Uterus (tissue), 4 donors: ENCODE data around the gene CDKAL1. TPM values are rescaled to one million over a fixed set of nuclear protein-coding genes. Genes with fewer than 3 reads are reported as not detected.

Source experiments
- DNase-seq, 2 donors: peaks; one replicate each; pipeline ENCODE4 v3.0.0-alpha.2; 2019 to 2020
- H3K27ac ChIP-seq, 2 donors: fragments of 200-600 bp; sonication (generic); 1 replicate in 1 of 2; 2 replicates in 1 of 2; pipeline ENCODE4 v1.5.1; 2016 to 2018
- H3K27me3 ChIP-seq, 2 donors: fragments of 200-600 bp; sonication (generic); one replicate each; pipeline ENCODE4 v1.5.1; 2018 to 2019; ENCODE audit warnings: control low read depth in 1 of 2
- H3K36me3 ChIP-seq, 2 donors: fragments of 200-600 bp; sonication (generic); one replicate each; pipeline ENCODE4 v1.5.1; 2019; ENCODE audit warnings: control low read depth in 1 of 2
- H3K4me1 ChIP-seq, 2 donors: fragments of 200-600 bp; sonication (generic); one replicate each; pipeline ENCODE4 v1.5.1; 2018 to 2019; ENCODE audit warnings: control low read depth in 1 of 2
- H3K4me3 ChIP-seq, 2 donors: fragments of 200-600 bp; sonication (generic); 1 replicate in 1 of 2; 2 replicates in 1 of 2; pipeline ENCODE4 v1.5.1; 2018 to 2019; ENCODE audit warnings: mild to moderate bottlenecking in 1 of 2
- H3K9me3 ChIP-seq, 2 donors: fragments of 200-600 bp; sonication (generic); one replicate each; pipeline ENCODE4 v1.5.1; 2019; ENCODE audit warnings: control low read depth in 1 of 2
- POLR2A ChIP-seq, 2 donors: fragments of 450-650 bp; IDR thresholded peaks; one replicate each; pipeline ENCODE4 v1.6.1; 2016; ENCODE audit warnings: antibody characterized with exemption in 2 of 2, mild to moderate bottlenecking in 1 of 2, moderate library complexity in 1 of 2
- intact Hi-C: fragments of 100-400 bp; cut with DNase I; formaldehyde crosslinking; loops from one replicate; pipeline ENCODE4 v1.15.1; 2023; ENCODE audit warnings: low total_unique reads
- total RNA-seq, 4 donors: library from RNA; depleted of rRNA in 3 of 4; stranded (reverse); fragments of >200 nt in 3 of 4; gene quantifications; one replicate each; pipeline versions ENCODE4 v1.1.0 to v1.2.4, GENCODE V29; 2014 to 2023
- TF ChIP-seq, protein P1 (sequence below), 4 experiments: fragments of 200-600 bp in 2 of 4; fragments of 450-650 bp in 2 of 4; sonication (generic) in 2 of 4; IDR thresholded peaks; one replicate each; pipeline ENCODE4 v1.5.1; 2016 to 2019; ENCODE audit warnings: antibody characterized with exemption in 4 of 4, mild to moderate bottlenecking in 2 of 4, moderate library complexity in 1 of 4
- donor health status: DM: yes; HTN: yes; CAD: no.

The CDKAL1 gene
- total RNA-seq, 4 donors from 2014 or later, result 5.0 to 51.7 (median 18.9) TPM

DNA sequence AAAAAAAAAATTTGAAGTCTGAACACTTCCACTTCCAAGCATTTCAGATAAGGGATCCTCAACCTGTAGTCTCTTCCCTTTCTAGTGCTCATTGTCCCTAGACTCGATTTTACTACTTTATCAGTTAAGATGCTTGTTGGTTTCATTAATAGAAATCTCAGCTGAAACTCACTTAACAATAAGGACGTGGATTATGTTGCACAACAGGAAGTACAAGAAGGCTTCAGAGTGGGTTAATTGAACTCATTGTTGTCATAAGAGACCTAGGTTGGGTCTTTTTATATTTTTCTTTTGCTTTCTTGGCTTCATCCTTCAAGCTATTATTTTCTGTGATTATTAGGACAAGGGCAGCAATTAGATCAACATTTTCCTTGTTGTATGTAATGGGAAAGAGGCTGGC is 175.2 kb downstream of the CDKAL1 start:
- Histone ChIP-seq H3K9me3 (no peaks in the 10 kb centered on the region), H3K36me3 (no peaks in the 10 kb centered on the region), H3K27me3 (no peaks in the 10 kb centered on the region), H3K4me3 (no peak overlapping the region), H3K27ac (no peak overlapping the region), H3K4me1 (no peaks in the 10 kb centered on the region)
- intact Hi-C loops, result no loop called here
- no peak for TF ChIP-seq POLR2A (IDR thresholded peaks at IDR 0.05)
- TF ChIP-seq, protein P1, sequence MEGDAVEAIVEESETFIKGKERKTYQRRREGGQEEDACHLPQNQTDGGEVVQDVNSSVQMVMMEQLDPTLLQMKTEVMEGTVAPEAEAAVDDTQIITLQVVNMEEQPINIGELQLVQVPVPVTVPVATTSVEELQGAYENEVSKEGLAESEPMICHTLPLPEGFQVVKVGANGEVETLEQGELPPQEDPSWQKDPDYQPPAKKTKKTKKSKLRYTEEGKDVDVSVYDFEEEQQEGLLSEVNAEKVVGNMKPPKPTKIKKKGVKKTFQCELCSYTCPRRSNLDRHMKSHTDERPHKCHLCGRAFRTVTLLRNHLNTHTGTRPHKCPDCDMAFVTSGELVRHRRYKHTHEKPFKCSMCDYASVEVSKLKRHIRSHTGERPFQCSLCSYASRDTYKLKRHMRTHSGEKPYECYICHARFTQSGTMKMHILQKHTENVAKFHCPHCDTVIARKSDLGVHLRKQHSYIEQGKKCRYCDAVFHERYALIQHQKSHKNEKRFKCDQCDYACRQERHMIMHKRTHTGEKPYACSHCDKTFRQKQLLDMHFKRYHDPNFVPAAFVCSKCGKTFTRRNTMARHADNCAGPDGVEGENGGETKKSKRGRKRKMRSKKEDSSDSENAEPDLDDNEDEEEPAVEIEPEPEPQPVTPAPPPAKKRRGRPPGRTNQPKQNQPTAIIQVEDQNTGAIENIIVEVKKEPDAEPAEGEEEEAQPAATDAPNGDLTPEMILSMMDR (IDR thresholded peaks at IDR 0.05), result no peak
- no peak for DNase-seq

- no peaks in the 10 kb centered on the region for H3K4me1 ChIP-seq
- TF ChIP-seq, protein P1 (IDR thresholded peaks at IDR 0.05), result no peak
- no peak for TF ChIP-seq POLR2A (IDR thresholded peaks at IDR 0.05)
- intact Hi-C loops, result no loop called here
Measured at GRCh38 chr6:20710341-20710740, 176.1 kb downstream of the CDKAL1 start.

GRCh38 chr6:20711518-20711917 is 177.3 kb downstream of the CDKAL1 start:
- Histone ChIP-seq H3K4me1 (no peaks in the 10 kb centered on the region), H3K9me3 (no peaks in the 10 kb centered on the region), H3K36me3 (no peaks in the 10 kb centered on the region), H3K27me3 (no peaks in the 10 kb centered on the region), H3K4me3 (no peak overlapping the region), H3K27ac (no peak overlapping the region)
- DNase-seq, result no peak
- intact Hi-C loops, result no loop called here
- TF ChIP-seq, protein P1 (IDR thresholded peaks at IDR 0.05), result no peak
- no peak for TF ChIP-seq POLR2A (IDR thresholded peaks at IDR 0.05)

More at GRCh38 chr6:20710341-20710740, 176.1 kb downstream of the CDKAL1 start:
- no peaks in the 10 kb centered on the region for H3K9me3 ChIP-seq
- no peak for DNase-seq
- H3K27ac ChIP-seq, result no peak overlapping the region
- H3K36me3 ChIP-seq, result no peaks in the 10 kb centered on the region
- H3K4me3 ChIP-seq, result no peak overlapping the region
- no peaks in the 10 kb centered on the region for H3K27me3 ChIP-seq

GRCh38 chr6:20712011-20712410 is 177.8 kb downstream of the CDKAL1 start:
- no peaks in the 10 kb centered on the region for H3K36me3 ChIP-seq
- H3K4me3 ChIP-seq, result no peak overlapping the region
- H3K9me3 ChIP-seq, result no peaks in the 10 kb centered on the region
- intact Hi-C loops, result no loop called here
- no peaks in the 10 kb centered on the region for H3K27me3 ChIP-seq
- no peak for DNase-seq
- TF ChIP-seq, protein P1 (IDR thresholded peaks at IDR 0.05), result no peak
- TF ChIP-seq POLR2A (IDR thresholded peaks at IDR 0.05), result no peak
- no peak overlapping the region for H3K27ac ChIP-seq
- no peaks in the 10 kb centered on the region for H3K4me1 ChIP-seq

GRCh38 chr6:20715135-20715806 is 181.0 kb downstream of the CDKAL1 start:
- H3K9me3 ChIP-seq, result no peaks in the 10 kb centered on the region
- TF ChIP-seq POLR2A (IDR thresholded peaks at IDR 0.05), result no peak
- TF ChIP-seq, protein P1 (IDR thresholded peaks at IDR 0.05), result no peak
- H3K36me3 ChIP-seq, result no peaks in the 10 kb centered on the region
- H3K4me1 ChIP-seq, result no peaks in the 10 kb centered on the region
- H3K27me3 ChIP-seq, result no peaks in the 10 kb centered on the region
- intact Hi-C loops, result no loop called here
- no peak for DNase-seq
- H3K27ac ChIP-seq, result no peak overlapping the region
- no peak overlapping the region for H3K4me3 ChIP-seq
